ENCODE measurements around the gene OGFOD1.

OGFOD1 gene

DNA sequence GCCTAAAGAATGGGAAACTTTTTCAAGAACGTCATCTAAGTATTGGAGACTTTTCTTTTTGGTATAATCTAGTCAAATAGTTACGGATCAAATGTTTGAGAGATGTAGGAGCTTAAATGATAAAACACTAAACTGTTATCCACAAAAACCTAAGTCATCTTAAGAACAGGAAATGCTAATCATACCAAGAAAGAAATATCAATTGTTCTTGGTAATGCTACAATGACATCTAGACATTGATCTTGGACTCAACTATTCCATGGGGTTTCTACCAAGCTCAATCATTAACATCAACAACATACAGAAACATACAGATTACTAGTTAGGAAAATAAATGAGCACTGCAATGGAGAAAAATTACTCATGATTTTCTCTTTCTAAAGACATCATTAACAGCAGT lies 4.1 kb upstream of the OGFOD1 start:
- H3K4ac ChIP-seq (ENCODE audit: low read length), result no peak overlapping the region
- H2BK120ac ChIP-seq (ENCODE audit: low read depth, low read length), result no peak overlapping the region
- no peak overlapping the region for H2AFZ ChIP-seq (ENCODE audit: low read length)
- H3K4me3 ChIP-seq (ENCODE audit: low read length in 2 of 2), result no peak overlapping the region
- no peak overlapping the region for H2BK5ac ChIP-seq (ENCODE audit: low read length)
- H3K9me3 ChIP-seq (replicated peaks in 1 of 2; ENCODE audit: control insufficient read depth in 2 of 2, insufficient read depth in 1 of 2, low read depth in 1 of 2, low read length in 2 of 2), result no peaks in the 10 kb centered on the region
- H3K18ac ChIP-seq (ENCODE audit: low read length), result no peak overlapping the region
- peaks cover 12 to 65% of the 10 kb centered on the region in 2 donors for H3K36me3 ChIP-seq (replicated peaks in 1 of 2; ENCODE audit: control insufficient read depth in 2 of 2, insufficient read depth in 2 of 2, low read length in 2 of 2)
- no peak overlapping the region for H4K8ac ChIP-seq (ENCODE audit: low read depth, low read length)
- DNase-seq (ENCODE audit: low spot score), result no peak
- H3K4me2 ChIP-seq (ENCODE audit: insufficient read depth, low read length, poor library complexity, severe bottlenecking), result no peak overlapping the region
- H3K23ac ChIP-seq (ENCODE audit: low read depth, low read length, poor library complexity), result no peak overlapping the region
- H4K91ac ChIP-seq (ENCODE audit: low read depth, low read length, poor library complexity), result no peak overlapping the region
- no peak overlapping the region for H2BK15ac ChIP-seq (ENCODE audit: low read length)
- no peak overlapping the region for H3K27ac ChIP-seq (replicated peaks; ENCODE audit: low read length)
- H2AK5ac ChIP-seq (ENCODE audit: low read depth, low read length), result no peak overlapping the region
- peaks cover 7 to 10% of the 10 kb centered on the region in 2 donors for H3K4me1 ChIP-seq (ENCODE audit: control insufficient read depth in 2 of 2, insufficient read depth in 1 of 2, low read depth in 1 of 2, low read length in 2 of 2)
- no peak overlapping the region for H3K14ac ChIP-seq (ENCODE audit: low read length)
- peaks cover 9% of the 10 kb centered on the region for H3K79me1 ChIP-seq (ENCODE audit: low read depth, low read length)
- no peak overlapping the region for H2BK12ac ChIP-seq (ENCODE audit: low read length)
- no peak overlapping the region for H3K9ac ChIP-seq (ENCODE audit: low read depth, low read length, poor library complexity)
- WGBS, 2 donors (ENCODE audit: extremely low coverage in 2 of 2, insufficient read length in 2 of 2, insufficient replicate concordance in 1 of 2), result no CpG with 5 or more reads among the region's 2 CpGs
- no peaks in the 10 kb centered on the region for H3K27me3 ChIP-seq (ENCODE audit: control insufficient read depth in 3 of 3, insufficient read depth in 3 of 3, low read depth in 1 of 3, low read length in 3 of 3)

DNA sequence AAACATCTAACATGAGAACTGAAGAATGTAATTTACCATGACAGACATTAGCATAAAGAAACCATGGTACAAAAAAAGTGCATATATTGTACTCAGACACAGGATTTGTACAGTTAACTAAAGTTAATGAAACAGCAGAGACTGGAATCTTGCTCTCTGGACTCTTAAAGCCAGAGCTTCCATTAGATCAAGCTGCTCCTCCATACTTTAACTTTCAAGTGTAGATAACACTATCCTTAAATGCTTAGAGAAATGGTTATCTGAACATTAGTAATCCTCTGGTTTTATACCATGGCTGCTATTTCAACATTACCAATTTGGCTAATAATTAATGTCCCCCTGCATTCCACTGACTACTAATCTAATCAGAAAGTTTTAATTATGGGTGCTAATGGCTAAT lies 3.3 kb upstream of the OGFOD1 start:
- no peak overlapping the region for H2BK5ac ChIP-seq (ENCODE audit: low read length)
- no peak overlapping the region for H3K4ac ChIP-seq (ENCODE audit: low read length)
- H3K79me1 ChIP-seq (ENCODE audit: low read depth, low read length), result peaks cover 9% of the 10 kb centered on the region
- H3K9me3 ChIP-seq (replicated peaks in 1 of 2; ENCODE audit: control insufficient read depth in 2 of 2, insufficient read depth in 1 of 2, low read depth in 1 of 2, low read length in 2 of 2), result no peaks in the 10 kb centered on the region
- no peaks in the 10 kb centered on the region for H3K27me3 ChIP-seq (ENCODE audit: control insufficient read depth in 3 of 3, insufficient read depth in 3 of 3, low read depth in 1 of 3, low read length in 3 of 3)
- no peak for DNase-seq (ENCODE audit: low spot score)
- H4K8ac ChIP-seq (ENCODE audit: low read depth, low read length), result no peak overlapping the region
- H3K27ac ChIP-seq (replicated peaks; ENCODE audit: low read length), result no peak overlapping the region
- H3K14ac ChIP-seq (ENCODE audit: low read length), result no peak overlapping the region
- no peak overlapping the region for H3K4me2 ChIP-seq (ENCODE audit: insufficient read depth, low read length, poor library complexity, severe bottlenecking)
- no peak overlapping the region for H3K4me3 ChIP-seq (ENCODE audit: low read length in 2 of 2)
- no peak overlapping the region for H4K91ac ChIP-seq (ENCODE audit: low read depth, low read length, poor library complexity)
- H2BK120ac ChIP-seq (ENCODE audit: low read depth, low read length), result no peak overlapping the region
- H2AK5ac ChIP-seq (ENCODE audit: low read depth, low read length), result no peak overlapping the region
- H3K9ac ChIP-seq (ENCODE audit: low read depth, low read length, poor library complexity), result no peak overlapping the region
- H2AFZ ChIP-seq (ENCODE audit: low read length), result no peak overlapping the region
- H3K36me3 ChIP-seq (replicated peaks in 1 of 2; ENCODE audit: control insufficient read depth in 2 of 2, insufficient read depth in 2 of 2, low read length in 2 of 2), result peaks cover 10 to 60% of the 10 kb centered on the region in 2 donors
- H3K18ac ChIP-seq (ENCODE audit: low read length), result no peak overlapping the region
- H2BK15ac ChIP-seq (ENCODE audit: low read length), result no peak overlapping the region
- no peak overlapping the region for H2BK12ac ChIP-seq (ENCODE audit: low read length)
- peaks cover 11 to 12% of the 10 kb centered on the region in 2 donors for H3K4me1 ChIP-seq (ENCODE audit: control insufficient read depth in 2 of 2, insufficient read depth in 1 of 2, low read depth in 1 of 2, low read length in 2 of 2)
- no peak overlapping the region for H3K23ac ChIP-seq (ENCODE audit: low read depth, low read length, poor library complexity)

DNA sequence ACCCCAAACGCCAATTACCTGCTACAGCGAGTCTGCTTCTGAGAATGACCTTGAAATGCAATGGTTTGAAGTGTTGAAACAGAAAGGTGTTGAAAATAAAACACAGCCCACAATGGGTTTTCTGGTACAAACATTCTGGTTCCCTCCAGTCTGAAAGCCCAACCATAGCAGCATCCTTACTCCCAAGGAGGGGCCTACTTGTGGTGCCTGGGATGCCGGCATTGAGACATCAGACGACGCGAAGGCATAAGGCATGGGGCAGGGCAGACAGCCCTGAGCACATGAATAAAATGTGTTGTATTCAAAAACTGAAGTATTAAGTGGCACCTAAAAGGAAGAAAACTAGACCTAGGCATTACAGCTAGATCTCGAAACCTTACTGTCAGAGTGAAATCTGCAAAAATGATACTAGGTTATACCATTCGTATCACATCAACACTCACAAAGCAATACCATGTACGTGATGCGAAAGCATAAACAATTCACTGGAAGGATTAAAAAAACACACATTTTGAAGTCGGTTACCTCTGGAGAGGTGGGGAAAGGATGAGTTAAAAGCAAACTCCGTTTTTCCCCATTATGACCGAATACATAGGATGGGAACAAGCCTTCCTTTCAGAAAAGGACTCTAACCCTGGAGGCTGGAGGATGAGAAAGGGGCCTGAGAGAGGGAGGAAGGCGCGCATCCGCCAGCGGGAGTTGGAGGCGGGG lies 924 bp upstream of the OGFOD1 start:
- no peak overlapping the region for H2BK12ac ChIP-seq (ENCODE audit: low read length)
- peak overlapping the region; percentile 72 for H2BK120ac ChIP-seq (ENCODE audit: low read depth, low read length)
- H2BK5ac ChIP-seq (ENCODE audit: low read length), result peak overlapping the region; percentile 87
- peak overlapping the region; percentile 80 for H3K4me2 ChIP-seq (ENCODE audit: insufficient read depth, low read length, poor library complexity, severe bottlenecking)
- no peak overlapping the region for H4K8ac ChIP-seq (ENCODE audit: low read depth, low read length)
- peak overlapping the region; percentile 97 for H3K23ac ChIP-seq (ENCODE audit: low read depth, low read length, poor library complexity)
- no peak overlapping the region for H4K91ac ChIP-seq (ENCODE audit: low read depth, low read length, poor library complexity)
- H3K14ac ChIP-seq (ENCODE audit: low read length), result no peak overlapping the region
- peaks cover 13 to 60% of the 10 kb centered on the region in 2 donors for H3K36me3 ChIP-seq (replicated peaks in 1 of 2; ENCODE audit: control insufficient read depth in 2 of 2, insufficient read depth in 2 of 2, low read length in 2 of 2)
- peaks cover 7% of the 10 kb centered on the region for H3K79me1 ChIP-seq (ENCODE audit: low read depth, low read length)
- peak overlapping the region; percentile 64 for H3K27ac ChIP-seq (replicated peaks; ENCODE audit: low read length)
- H3K9ac ChIP-seq (ENCODE audit: low read depth, low read length, poor library complexity), result peak overlapping the region; percentile 95
- DNase-seq (ENCODE audit: low spot score), result no peak
- H3K4me1 ChIP-seq (ENCODE audit: control insufficient read depth in 2 of 2, insufficient read depth in 1 of 2, low read depth in 1 of 2, low read length in 2 of 2), result peaks cover 11 to 12% of the 10 kb centered on the region in 2 donors
- peak overlapping the region; percentile 68 for H2AK5ac ChIP-seq (ENCODE audit: low read depth, low read length)
- H3K4me3 ChIP-seq (ENCODE audit: low read length in 2 of 2), result peak overlapping the region; percentile 75 to 98
- no CpG with 5 or more reads among the region's 18 CpGs for WGBS, 2 donors (ENCODE audit: extremely low coverage in 2 of 2, insufficient read length in 2 of 2, insufficient replicate concordance in 1 of 2)
- H3K18ac ChIP-seq (ENCODE audit: low read length), result peak overlapping the region; percentile 98
- peak overlapping the region; percentile 78 for H2BK15ac ChIP-seq (ENCODE audit: low read length)
- H3K4ac ChIP-seq (ENCODE audit: low read length), result no peak overlapping the region
- H3K9me3 ChIP-seq (replicated peaks in 1 of 2; ENCODE audit: control insufficient read depth in 2 of 2, insufficient read depth in 1 of 2, low read depth in 1 of 2, low read length in 2 of 2), result no peaks in the 10 kb centered on the region
- peak overlapping the region; percentile 82 for H2AFZ ChIP-seq (ENCODE audit: low read length)
- H3K27me3 ChIP-seq (ENCODE audit: control insufficient read depth in 3 of 3, insufficient read depth in 3 of 3, low read depth in 1 of 3, low read length in 3 of 3), result no peaks in the 10 kb centered on the region

DNA sequence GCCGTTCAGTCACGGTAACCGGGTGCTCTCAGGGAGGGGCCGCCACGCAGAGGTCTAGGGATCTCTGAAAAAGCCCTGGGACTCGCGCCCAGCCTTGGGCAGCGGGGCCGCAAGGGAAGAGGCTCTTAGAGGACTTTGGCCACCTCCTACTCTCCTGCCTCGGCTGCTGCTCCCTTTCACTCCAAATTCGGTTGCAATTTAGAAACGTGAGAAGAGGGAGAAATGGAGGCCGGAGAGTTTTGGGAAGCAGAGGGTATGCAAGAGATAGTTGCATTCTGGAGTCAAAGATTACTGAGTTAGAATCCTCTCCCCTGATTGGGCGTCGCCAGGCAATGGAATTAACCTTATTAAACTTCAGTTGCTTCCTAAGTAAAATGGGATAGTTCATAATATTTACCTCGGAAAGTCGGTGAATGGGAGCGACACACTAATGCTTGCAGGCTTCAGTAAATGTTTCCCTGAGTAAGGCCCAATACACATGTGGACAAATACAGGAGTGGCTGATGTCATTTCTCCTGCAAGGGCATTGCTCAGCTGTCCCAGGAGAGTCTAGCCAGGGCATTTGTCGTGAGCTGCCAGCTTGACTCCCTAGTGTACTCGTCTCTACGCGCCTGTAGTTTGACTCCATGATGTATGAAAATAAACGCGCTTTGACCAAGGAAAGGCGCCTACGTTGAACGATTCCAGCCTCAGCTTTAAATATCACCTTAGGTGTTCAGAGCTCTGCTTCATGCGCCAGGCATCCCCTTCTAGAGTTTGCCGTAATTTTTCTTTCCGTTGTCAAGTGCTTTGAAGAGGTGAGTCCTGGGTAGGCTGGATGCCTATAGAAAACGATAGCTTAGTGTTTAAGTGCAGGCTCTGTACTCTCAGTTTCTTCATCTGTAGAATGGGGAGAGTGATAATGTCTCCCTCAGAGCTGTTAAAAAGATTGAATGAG lies 667 bp downstream of the OGFOD1 start:
- H3K4me2 ChIP-seq (ENCODE audit: insufficient read depth, low read length, poor library complexity, severe bottlenecking), result peak overlapping the region; percentile 79
- no peak overlapping the region for H3K9ac ChIP-seq (ENCODE audit: low read depth, low read length, poor library complexity)
- H3K18ac ChIP-seq (ENCODE audit: low read length), result peak overlapping the region; percentile 11
- no peak for DNase-seq (ENCODE audit: low spot score)
- no peak overlapping the region for H3K14ac ChIP-seq (ENCODE audit: low read length)
- no peak overlapping the region for H2BK15ac ChIP-seq (ENCODE audit: low read length)
- no peak overlapping the region for H4K91ac ChIP-seq (ENCODE audit: low read depth, low read length, poor library complexity)
- peak overlapping the region; percentile 90 for H2AFZ ChIP-seq (ENCODE audit: low read length)
- no peaks in the 10 kb centered on the region for H3K27me3 ChIP-seq (ENCODE audit: control insufficient read depth in 3 of 3, insufficient read depth in 3 of 3, low read depth in 1 of 3, low read length in 3 of 3)
- H4K8ac ChIP-seq (ENCODE audit: low read depth, low read length), result no peak overlapping the region
- H3K4me3 ChIP-seq (ENCODE audit: low read length in 2 of 2), result peak overlapping the region; percentile 75 to 93
- H3K4ac ChIP-seq (ENCODE audit: low read length), result no peak overlapping the region
- no peak overlapping the region for H2AK5ac ChIP-seq (ENCODE audit: low read depth, low read length)
- H3K4me1 ChIP-seq (ENCODE audit: control insufficient read depth in 2 of 2, insufficient read depth in 1 of 2, low read depth in 1 of 2, low read length in 2 of 2), result peaks cover 11 to 12% of the 10 kb centered on the region in 2 donors
- H2BK5ac ChIP-seq (ENCODE audit: low read length), result no peak overlapping the region
- peaks cover 6% of the 10 kb centered on the region for H3K79me1 ChIP-seq (ENCODE audit: low read depth, low read length)
- H3K36me3 ChIP-seq (replicated peaks in 1 of 2; ENCODE audit: control insufficient read depth in 2 of 2, insufficient read depth in 2 of 2, low read length in 2 of 2), result peaks cover 16 to 60% of the 10 kb centered on the region in 2 donors
- no peak overlapping the region for H2BK12ac ChIP-seq (ENCODE audit: low read length)
- no peak overlapping the region for H2BK120ac ChIP-seq (ENCODE audit: low read depth, low read length)
- no peak overlapping the region for H3K23ac ChIP-seq (ENCODE audit: low read depth, low read length, poor library complexity)
- WGBS, 2 donors (ENCODE audit: extremely low coverage in 2 of 2, insufficient read length in 2 of 2, insufficient replicate concordance in 1 of 2), result no CpG with 5 or more reads among the region's 31 CpGs
- no peaks in the 10 kb centered on the region for H3K9me3 ChIP-seq (replicated peaks in 1 of 2; ENCODE audit: control insufficient read depth in 2 of 2, insufficient read depth in 1 of 2, low read depth in 1 of 2, low read length in 2 of 2)
- no peak overlapping the region for H3K27ac ChIP-seq (replicated peaks; ENCODE audit: low read length)

All from neuronal stem cell (in vitro differentiated cells).